Left ventricle myocardium superior (tissue), 1 donor: Measurements from ENCODE around the gene TOE1. TPM values are rescaled to one million over a fixed set of nuclear protein-coding genes. Genes with fewer than 3 reads are reported as not detected.

ENCODE experiments used
- ATAC-seq: fragments of 200-7000 bp; cut with Tn5 transposase; one replicate; pipeline ENCODE4 v1.9.1; 2020; ENCODE audit warnings: mild to moderate bottlenecking, moderate library complexity
- DNase-seq: peaks from one replicate; pipeline ENCODE4 v3.0.0-alpha.2; 2020
- intact Hi-C: fragments of 100-400 bp; cut with micrococcal nuclease; formaldehyde crosslinking; loops from one replicate; pipeline ENCODE4 v1.11.0; 2022
- total RNA-seq: library from RNA; stranded (reverse); fragmentation: NEBNext Ultra II Directional; extraction: Animal tissue kit (Norgen Biotek cat#: 25700); gene quantifications from one replicate; pipeline ENCODE4 v1.2.1, GENCODE V29; 2021
- donor health status: DM: no; HTN: yes; CAD: no; lungs with severe emphysema.

Gene TOE1
- total RNA-seq, 1 donor from 2014 or later, result 3.5 TPM

- ATAC-seq, result no peak
- intact Hi-C loops, result no loop called here
These were observed 14.0 kb upstream of the TOE1 start for GRCh38 chr1:45325851-45326506.

GRCh38 chr1:45326627-45327623, 13.0 kb upstream of the TOE1 start, which contains the start of gene HPDL:
HPDL (plus strand) TSS chr1:45326895; CDS start chr1:45327149, 254 bp downstream.
- peak; percentile 76 for DNase-seq
- intact Hi-C loops, result no loop called here
- ATAC-seq, result peak; percentile 91

More at GRCh38 chr1:45325851-45326506, 14.0 kb upstream of the TOE1 start:
- DNase-seq, result no peak

GRCh38 chr1:45327644-45328515, 12.1 kb upstream of the TOE1 start:
- ATAC-seq (no peak), DNase-seq (no peak)
- intact Hi-C loops, result no loop called here

- intact Hi-C loops, result no loop called here
- ATAC-seq, result no peak
- no peak for DNase-seq
These were observed 11.3 kb upstream of the TOE1 start for GRCh38 chr1:45328680-45329079.

GRCh38 chr1:45329445-45329844, 10.5 kb upstream of the TOE1 start:
- intact Hi-C loops, result no loop called here
- DNase-seq, result no peak
- ATAC-seq, result no peak

GRCh38 chr1:45331436-45332345, 8.3 kb upstream of the TOE1 start:
- DNase-seq (no peak), ATAC-seq (no peak)
- intact Hi-C loops, result no loop called here

GRCh38 chr1:45332346-45332720, 7.6 kb upstream of the TOE1 start:
- intact Hi-C loops, result no loop called here
- no peak for ATAC-seq
- no peak for DNase-seq

GRCh38 chr1:45334308-45335245, 5.4 kb upstream of the TOE1 start:
- DNase-seq (peak; percentile 65), ATAC-seq (peak; percentile 32)
- intact Hi-C loops, result no loop called here

GRCh38 chr1:45335855-45336324, 4.1 kb upstream of the TOE1 start:
- DNase-seq, result no peak
- no peak for ATAC-seq
- intact Hi-C loops, result no loop called here

GRCh38 chr1:45337630-45338325, 2.2 kb upstream of the TOE1 start:
- DNase-seq, result no peak
- intact Hi-C loops, result no loop called here
- ATAC-seq, result no peak

GRCh38 chr1:45340816-45341466, 971 bp downstream of the TOE1 start:
- intact Hi-C loops, result no loop called here
- no peak for DNase-seq
- no peak for ATAC-seq

- no peak for ATAC-seq
- intact Hi-C loops, result no loop called here
- DNase-seq, result no peak
These were observed 4.5 kb downstream of the TOE1 start for GRCh38 chr1:45344499-45344898.

GRCh38 chr1:45345014-45345413, 5.0 kb downstream of the TOE1 start:
- ATAC-seq, result no peak
- no peak for DNase-seq
- intact Hi-C loops, result no loop called here

- DNase-seq (no peak), ATAC-seq (no peak)
- intact Hi-C loops, result no loop called here
These were observed 6.5 kb downstream of the TOE1 start for GRCh38 chr1:45346473-45346872.

GRCh38 chr1:45348020-45348419, 8.1 kb downstream of the TOE1 start:
- no peak for DNase-seq
- intact Hi-C loops, result no loop called here
- no peak for ATAC-seq

GRCh38 chr1:45348609-45348965, 8.6 kb downstream of the TOE1 start:
- ATAC-seq (peak; percentile 32), DNase-seq (no peak)
- intact Hi-C loops, result no loop called here
